Activated B cell treated with CpG ODN at 0.5 μM for 24 hours (primary cell): ENCODE measurements around the gene ENDOU. TPM values are rescaled to one million over a fixed set of nuclear protein-coding genes. Genes with fewer than 3 reads are reported as not detected.

Experiments
- ATAC-seq: fragments of 200-7000 bp; cut with Tn5 transposase; one replicate; pipeline ENCODE4 v1.10.0; 2021; ENCODE audit warnings: low read depth, mild to moderate bottlenecking, moderate library complexity
- CTCF ChIA-PET: fragments of 350-600 bp; sonication (Branson Sonifier 250); formaldehyde crosslinking; loops from one replicate; lab custom pipeline; 2021; ENCODE audit warnings: antibody characterized with exemption; lab: Charles Lee
- POLR2A ChIA-PET: fragments of 350-600 bp; sonication (Branson Sonifier 250); formaldehyde crosslinking; loops from one replicate; lab custom pipeline; 2021; ENCODE audit warnings: antibody characterized with exemption; lab: Charles Lee
- DNase-seq: peaks from one replicate; pipeline ENCODE4 v3.0.0; 2022
- H3K27ac Mint-ChIP-seq: one replicate; pipeline ENCODE4 v1.8.0; 2020; ENCODE audit warnings: mixed read lengths
- H3K27me3 Mint-ChIP-seq: one replicate; pipeline ENCODE4 v1.8.0; 2021; ENCODE audit warnings: mixed read lengths
- H3K36me3 Mint-ChIP-seq: one replicate; pipeline ENCODE4 v1.8.0; 2021; ENCODE audit warnings: low read depth, mixed read lengths
- H3K4me1 Mint-ChIP-seq: one replicate; pipeline ENCODE4 v1.8.0; 2021; ENCODE audit warnings: mixed read lengths
- H3K4me3 Mint-ChIP-seq: one replicate; pipeline ENCODE4 v1.8.0; 2020; ENCODE audit warnings: mild to moderate bottlenecking, mixed read lengths
- H3K9me3 Mint-ChIP-seq: one replicate; pipeline ENCODE4 v1.8.0; 2020; ENCODE audit warnings: mixed read lengths
- intact Hi-C: fragments of 100-400 bp; cut with micrococcal nuclease; formaldehyde crosslinking; loops from one replicate; pipeline ENCODE4 v1.15.1; 2024
- total RNA-seq: library from RNA; stranded (reverse); gene quantifications from 2 replicates; pipeline ENCODE4 v1.2.3, GENCODE V29; 2022
- TF ChIP-seq, protein P1 (sequence below): fragments of 200-600 bp; IDR thresholded peaks from one replicate; pipeline ENCODE4 v1.8.0; 2022; ENCODE audit warnings: antibody characterized with exemption, mild to moderate bottlenecking

Gene ENDOU
- total RNA-seq, 1 donor from 2014 or later = 0.24 TPM

GRCh38 chr12:47735649-47736048 lies 10.4 kb upstream of the ENDOU start:
- CTCF ChIA-PET = interaction anchor here (1.6 kb wide), 1 partner anchor 20 kb away, joined by 7 read pairs; no protein-coding TSS in a partner anchor
- Mint-ChIP-seq H3K36me3 (no peaks in the 10 kb centered on the region), H3K27me3 (no peaks in the 10 kb centered on the region), H3K9me3 (no peaks in the 10 kb centered on the region), H3K4me3 (no peak overlapping the region), H3K4me1 (peaks cover 24% of the 10 kb centered on the region), H3K27ac (no peak overlapping the region)
- intact Hi-C loops = no loop called here
- POLR2A ChIA-PET = interaction anchor here (0.6 to 1.3 kb wide), 2 partner anchors 9 to 21 kb away, joined by 3 read pairs; no protein-coding TSS in a partner anchor
- ATAC-seq (no peak), DNase-seq (no peak)
- TF ChIP-seq, protein P1, sequence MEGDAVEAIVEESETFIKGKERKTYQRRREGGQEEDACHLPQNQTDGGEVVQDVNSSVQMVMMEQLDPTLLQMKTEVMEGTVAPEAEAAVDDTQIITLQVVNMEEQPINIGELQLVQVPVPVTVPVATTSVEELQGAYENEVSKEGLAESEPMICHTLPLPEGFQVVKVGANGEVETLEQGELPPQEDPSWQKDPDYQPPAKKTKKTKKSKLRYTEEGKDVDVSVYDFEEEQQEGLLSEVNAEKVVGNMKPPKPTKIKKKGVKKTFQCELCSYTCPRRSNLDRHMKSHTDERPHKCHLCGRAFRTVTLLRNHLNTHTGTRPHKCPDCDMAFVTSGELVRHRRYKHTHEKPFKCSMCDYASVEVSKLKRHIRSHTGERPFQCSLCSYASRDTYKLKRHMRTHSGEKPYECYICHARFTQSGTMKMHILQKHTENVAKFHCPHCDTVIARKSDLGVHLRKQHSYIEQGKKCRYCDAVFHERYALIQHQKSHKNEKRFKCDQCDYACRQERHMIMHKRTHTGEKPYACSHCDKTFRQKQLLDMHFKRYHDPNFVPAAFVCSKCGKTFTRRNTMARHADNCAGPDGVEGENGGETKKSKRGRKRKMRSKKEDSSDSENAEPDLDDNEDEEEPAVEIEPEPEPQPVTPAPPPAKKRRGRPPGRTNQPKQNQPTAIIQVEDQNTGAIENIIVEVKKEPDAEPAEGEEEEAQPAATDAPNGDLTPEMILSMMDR = no peak

GRCh38 chr12:47734725-47735480 lies 9.6 kb upstream of the ENDOU start:
- Mint-ChIP-seq H3K36me3 (no peaks in the 10 kb centered on the region), H3K27ac (no peak overlapping the region), H3K4me3 (no peak overlapping the region), H3K27me3 (no peaks in the 10 kb centered on the region), H3K9me3 (no peaks in the 10 kb centered on the region), H3K4me1 (peaks cover 16% of the 10 kb centered on the region)
- POLR2A ChIA-PET = interaction anchor here (1.3 kb wide), 1 partner anchor 8 kb away, joined by 3 read pairs; no protein-coding TSS in a partner anchor
- DNase-seq (no peak), ATAC-seq (no peak)
- TF ChIP-seq, protein P1 = no peak
- intact Hi-C loops = no loop called here
- CTCF ChIA-PET = interaction anchor here (1.4 to 1.6 kb wide), 2 partner anchors 10 to 20 kb away, joined by 6 to 7 read pairs; no protein-coding TSS in a partner anchor

- TF ChIP-seq, protein P1 = no peak
- peaks cover 2% of the 10 kb centered on the region for H3K4me1 Mint-ChIP-seq
- POLR2A ChIA-PET = interaction anchor here (1.2 to 1.6 kb wide), 2 partner anchors 9 to 24 kb away, joined by 3 to 4 read pairs; no protein-coding TSS in a partner anchor
- no peaks in the 10 kb centered on the region for H3K27me3 Mint-ChIP-seq
- no peak for ATAC-seq
- intact Hi-C loops = no loop called here
- no peak for DNase-seq
- no peak overlapping the region for H3K4me3 Mint-ChIP-seq
- no peak overlapping the region for H3K27ac Mint-ChIP-seq
- H3K36me3 Mint-ChIP-seq = no peaks in the 10 kb centered on the region
- H3K9me3 Mint-ChIP-seq = no peaks in the 10 kb centered on the region
- CTCF ChIA-PET = interaction anchor here (1.1 to 3.1 kb wide), 2 partner anchors 9 to 34 kb away, joined by 4 to 24 read pairs; no protein-coding TSS in a partner anchor
Observed at GRCh38 chr12:47733142-47733541, 7.9 kb upstream of the ENDOU start.

GRCh38 chr12:47732504-47732903 lies 7.2 kb upstream of the ENDOU start:
- TF ChIP-seq, protein P1 = no peak
- intact Hi-C loops = no loop called here
- H3K27me3 Mint-ChIP-seq = no peaks in the 10 kb centered on the region
- H3K27ac Mint-ChIP-seq = no peak overlapping the region
- ChIA-PET POLR2A (interaction anchor here (1.2 to 1.6 kb wide), 2 partner anchors 9 to 25 kb away, joined by 3 to 4 read pairs; no protein-coding TSS in a partner anchor), CTCF (interaction anchor here (1.1 to 3.1 kb wide), 2 partner anchors 10 to 35 kb away, joined by 4 to 24 read pairs; no protein-coding TSS in a partner anchor)
- H3K4me3 Mint-ChIP-seq = no peak overlapping the region
- no peaks in the 10 kb centered on the region for H3K9me3 Mint-ChIP-seq
- no peak for ATAC-seq
- DNase-seq = no peak
- H3K36me3 Mint-ChIP-seq = no peaks in the 10 kb centered on the region
- peaks cover 2% of the 10 kb centered on the region for H3K4me1 Mint-ChIP-seq

- Mint-ChIP-seq H3K36me3 (no peaks in the 10 kb centered on the region), H3K4me1 (peaks cover 10% of the 10 kb centered on the region), H3K4me3 (no peak overlapping the region), H3K27me3 (no peaks in the 10 kb centered on the region), H3K9me3 (no peaks in the 10 kb centered on the region), H3K27ac (no peak overlapping the region)
- ATAC-seq (no peak), DNase-seq (no peak)
- TF ChIP-seq, protein P1 = no peak
- intact Hi-C loops = no loop called here
- CTCF ChIA-PET = interaction anchor here (0.8 to 3.1 kb wide), 2 partner anchors 8 to 11 kb away, joined by 3 to 24 read pairs; no protein-coding TSS in a partner anchor
- POLR2A ChIA-PET = interaction anchor here (0.5 to 1.6 kb wide), 2 partner anchors 10 to 668 kb away, joined by 3 to 4 read pairs; no protein-coding TSS in a partner anchor
Observed at GRCh38 chr12:47731723-47732122, 6.4 kb upstream of the ENDOU start.
